HEK293T (cell line): ENCODE results near the gene NAPG.
"Not testable (repeated sequence)": the region's sequence is repeated elsewhere in the genome, so short reads cannot be mapped to it uniquely, and the experiment has no call there.

Experiments
- ARNT ChIP-seq: fragments of 450-650 bp; IDR thresholded peaks from 2 replicates; pipeline ENCODE4 v1.6.1; 2017; ENCODE audit warnings: mild to moderate bottlenecking
- BHLHE40 ChIP-seq: fragments of 450-650 bp; IDR thresholded peaks from 2 replicates; pipeline ENCODE4 v1.6.1; 2016; ENCODE audit warnings: mild to moderate bottlenecking, moderate library complexity, borderline replicate concordance
- ELF4 ChIP-seq: fragments of 450-650 bp; IDR thresholded peaks from 2 replicates; pipeline ENCODE4 v1.6.1; 2017; ENCODE audit warnings: antibody characterized with exemption
- FOXM1 ChIP-seq: fragments of 450-650 bp; IDR thresholded peaks from 2 replicates; pipeline ENCODE4 v1.6.1; 2017; ENCODE audit warnings: mild to moderate bottlenecking, borderline replicate concordance
- L3MBTL2 ChIP-seq: fragments of 450-650 bp; conservative IDR thresholded peaks from 2 replicates; pipeline ENCODE4 v1.6.1; 2016; ENCODE audit warnings: mild to moderate bottlenecking
- LEF1 ChIP-seq: fragments of 450-650 bp; IDR thresholded peaks from 2 replicates; pipeline ENCODE4 v1.6.1; 2017; ENCODE audit warnings: mild to moderate bottlenecking, borderline replicate concordance
- TF ChIP-seq, protein P1 (sequence below): fragments of 450-650 bp; IDR thresholded peaks from 2 replicates; pipeline ENCODE4 v1.6.1; 2016

DNA sequence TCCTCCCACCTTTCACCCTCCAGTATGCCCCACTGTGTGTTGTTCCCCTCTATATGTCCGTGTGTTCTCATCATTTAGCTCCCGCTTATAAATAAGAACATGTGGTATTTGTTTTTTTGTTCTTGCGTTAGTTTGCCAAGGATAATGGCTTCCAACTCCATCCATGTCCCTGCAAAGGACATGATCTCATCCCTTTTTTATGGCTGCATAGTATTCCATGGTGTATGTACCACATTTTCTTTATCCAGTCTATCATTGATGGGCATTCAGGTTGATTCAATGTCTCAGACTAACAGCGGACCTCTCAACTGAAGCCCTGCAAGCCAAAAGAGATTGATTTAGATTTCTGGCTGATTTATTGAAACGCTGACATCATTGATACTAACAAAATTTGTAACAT, 44.1 kb downstream of the NAPG start:
- TF ChIP-seq L3MBTL2, LEF1, BHLHE40, ELF4, FOXM1, ARNT: not testable (repeated sequence)
- TF ChIP-seq, protein P1, sequence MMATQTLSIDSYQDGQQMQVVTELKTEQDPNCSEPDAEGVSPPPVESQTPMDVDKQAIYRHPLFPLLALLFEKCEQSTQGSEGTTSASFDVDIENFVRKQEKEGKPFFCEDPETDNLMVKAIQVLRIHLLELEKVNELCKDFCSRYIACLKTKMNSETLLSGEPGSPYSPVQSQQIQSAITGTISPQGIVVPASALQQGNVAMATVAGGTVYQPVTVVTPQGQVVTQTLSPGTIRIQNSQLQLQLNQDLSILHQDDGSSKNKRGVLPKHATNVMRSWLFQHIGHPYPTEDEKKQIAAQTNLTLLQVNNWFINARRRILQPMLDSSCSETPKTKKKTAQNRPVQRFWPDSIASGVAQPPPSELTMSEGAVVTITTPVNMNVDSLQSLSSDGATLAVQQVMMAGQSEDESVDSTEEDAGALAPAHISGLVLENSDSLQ: not testable (repeated sequence)
